H1 (cell line): Measurements from ENCODE around the gene NUMB.

Experiments
- NANOG ChIP-seq: IDR thresholded peaks from 2 replicates; pipeline ENCODE4 v1.6.1; 2011; ENCODE audit warnings: low read length, low read depth, mild to moderate bottlenecking, inconsistent platforms; ENCODE audit not compliant: insufficient read depth, poor library complexity, severe bottlenecking
- TF ChIP-seq, protein P1 (sequence below): IDR thresholded peaks from 2 replicates; pipeline ENCODE4 v1.6.1; 2012; ENCODE audit warnings: low read length, inconsistent platforms
- TF ChIP-seq, protein P2 (sequence below), 3 experiments: IDR thresholded peaks; 1 replicate in 2 of 3; 2 replicates in 1 of 3; pipeline versions ENCODE4 v1.5.1 to v1.6.1; 2011; ENCODE audit warnings: low read length in 3 of 3, mild to moderate bottlenecking in 3 of 3, inconsistent platforms in 2 of 3, low read depth in 1 of 3, moderate library complexity in 1 of 3; ENCODE audit not compliant: insufficient read depth in 1 of 3; ENCODE audit errors: control extremely low read depth in 1 of 3

DNA sequence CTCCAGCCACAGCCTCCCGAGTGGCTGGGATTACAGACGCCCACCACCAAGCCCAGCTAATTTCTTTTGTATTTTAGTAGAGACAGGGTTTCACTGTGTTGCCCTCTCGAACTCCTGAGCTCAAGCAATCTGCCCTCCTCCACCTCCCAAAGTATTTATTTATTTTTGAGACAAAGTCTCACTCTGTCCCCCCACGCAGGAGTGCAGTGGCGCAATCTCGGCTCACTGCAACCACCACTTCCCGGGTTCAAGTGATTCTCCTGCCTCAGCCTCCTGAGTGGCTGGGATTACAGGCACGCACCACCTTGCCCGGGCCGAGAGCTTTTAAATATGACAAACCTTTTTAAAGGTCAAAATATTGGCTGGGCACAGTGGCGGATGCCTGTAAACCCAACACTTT is 14.6 kb downstream of the NUMB start:
- TF ChIP-seq NANOG, result no peak
- TF ChIP-seq, protein P1, sequence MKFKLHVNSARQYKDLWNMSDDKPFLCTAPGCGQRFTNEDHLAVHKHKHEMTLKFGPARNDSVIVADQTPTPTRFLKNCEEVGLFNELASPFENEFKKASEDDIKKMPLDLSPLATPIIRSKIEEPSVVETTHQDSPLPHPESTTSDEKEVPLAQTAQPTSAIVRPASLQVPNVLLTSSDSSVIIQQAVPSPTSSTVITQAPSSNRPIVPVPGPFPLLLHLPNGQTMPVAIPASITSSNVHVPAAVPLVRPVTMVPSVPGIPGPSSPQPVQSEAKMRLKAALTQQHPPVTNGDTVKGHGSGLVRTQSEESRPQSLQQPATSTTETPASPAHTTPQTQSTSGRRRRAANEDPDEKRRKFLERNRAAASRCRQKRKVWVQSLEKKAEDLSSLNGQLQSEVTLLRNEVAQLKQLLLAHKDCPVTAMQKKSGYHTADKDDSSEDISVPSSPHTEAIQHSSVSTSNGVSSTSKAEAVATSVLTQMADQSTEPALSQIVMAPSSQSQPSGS, result no peak
- TF ChIP-seq, protein P2, sequence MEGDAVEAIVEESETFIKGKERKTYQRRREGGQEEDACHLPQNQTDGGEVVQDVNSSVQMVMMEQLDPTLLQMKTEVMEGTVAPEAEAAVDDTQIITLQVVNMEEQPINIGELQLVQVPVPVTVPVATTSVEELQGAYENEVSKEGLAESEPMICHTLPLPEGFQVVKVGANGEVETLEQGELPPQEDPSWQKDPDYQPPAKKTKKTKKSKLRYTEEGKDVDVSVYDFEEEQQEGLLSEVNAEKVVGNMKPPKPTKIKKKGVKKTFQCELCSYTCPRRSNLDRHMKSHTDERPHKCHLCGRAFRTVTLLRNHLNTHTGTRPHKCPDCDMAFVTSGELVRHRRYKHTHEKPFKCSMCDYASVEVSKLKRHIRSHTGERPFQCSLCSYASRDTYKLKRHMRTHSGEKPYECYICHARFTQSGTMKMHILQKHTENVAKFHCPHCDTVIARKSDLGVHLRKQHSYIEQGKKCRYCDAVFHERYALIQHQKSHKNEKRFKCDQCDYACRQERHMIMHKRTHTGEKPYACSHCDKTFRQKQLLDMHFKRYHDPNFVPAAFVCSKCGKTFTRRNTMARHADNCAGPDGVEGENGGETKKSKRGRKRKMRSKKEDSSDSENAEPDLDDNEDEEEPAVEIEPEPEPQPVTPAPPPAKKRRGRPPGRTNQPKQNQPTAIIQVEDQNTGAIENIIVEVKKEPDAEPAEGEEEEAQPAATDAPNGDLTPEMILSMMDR (IDR thresholded peaks at IDR 0.05; ENCODE audit: control extremely low read depth in 1 of 3, insufficient read depth in 1 of 3, low read depth in 1 of 3, low read length in 3 of 3), result no peak
